ENCODE measurements around the gene DNAJC17.

Gene DNAJC17

GRCh38 chr15:40723919-40724318 is 83.4 kb downstream of the DNAJC17 start:
- DNase-seq, result no peak

DNA sequence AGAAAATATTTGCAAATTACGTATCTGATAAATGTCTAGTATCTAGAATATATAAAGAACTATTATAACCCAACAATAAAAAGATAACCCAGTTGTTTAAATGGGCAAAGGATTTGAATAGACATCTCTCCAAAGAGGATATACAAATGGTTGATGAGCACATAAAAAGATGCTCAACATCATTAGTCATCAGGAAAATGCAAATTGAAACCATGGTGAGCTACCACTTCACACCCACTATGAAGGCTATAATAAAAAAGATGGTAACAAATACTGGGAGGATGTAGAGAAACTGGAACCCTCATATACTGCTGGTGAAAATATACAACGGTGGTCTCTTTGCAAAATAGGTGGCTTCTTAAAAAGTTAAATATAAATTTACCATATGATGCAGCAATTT is 84.3 kb downstream of the DNAJC17 start:
- no peak for DNase-seq

DNA sequence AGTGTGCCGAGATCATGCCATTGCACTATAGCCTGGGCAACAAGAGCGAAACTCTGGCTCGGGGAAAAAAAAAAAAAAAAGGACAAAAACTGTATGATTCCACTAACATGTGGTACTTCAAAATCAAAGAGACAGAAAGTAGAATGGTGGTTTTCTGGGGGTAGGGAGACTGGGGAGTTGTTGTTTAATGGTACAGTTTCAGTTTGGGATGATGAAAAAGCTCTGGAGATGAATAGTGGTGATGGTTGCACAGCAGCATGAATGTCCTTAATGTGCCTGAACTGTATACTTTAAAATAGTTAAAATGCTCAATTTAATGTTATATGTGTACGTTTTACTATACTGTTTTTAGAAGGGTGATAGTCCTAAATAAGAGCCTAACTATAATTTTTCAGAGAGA is 84.9 kb downstream of the DNAJC17 start:
- no peak for DNase-seq

- DNase-seq, result no peak
Measured at GRCh38 chr15:40721701-40722100, 85.6 kb downstream of the DNAJC17 start.

DNA sequence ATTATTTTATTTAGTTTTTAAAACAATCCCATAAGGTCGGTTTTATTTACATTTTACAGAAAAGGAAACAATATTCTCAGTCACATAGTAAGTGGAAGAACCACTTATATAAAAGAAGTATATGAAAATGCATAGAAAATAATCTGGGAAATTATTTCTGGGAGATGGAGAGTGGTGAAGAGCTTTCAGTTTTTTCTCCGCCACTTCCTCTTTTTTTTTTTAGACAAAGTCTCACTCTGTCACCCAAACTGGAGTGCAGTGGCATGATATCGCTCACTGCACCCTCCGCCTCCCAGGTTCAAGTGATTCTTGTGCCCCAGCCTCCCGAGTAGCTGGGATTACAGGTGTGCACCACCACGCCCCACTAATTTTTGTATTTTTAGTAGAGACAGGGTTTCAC is 91.1 kb downstream of the DNAJC17 start:
- no peak for DNase-seq
